Glomerular visceral epithelial cell (primary cell): Measurements from ENCODE around the gene RCN2.
"Not testable (repeated sequence)": the region's sequence is repeated elsewhere in the genome, so short reads cannot be mapped to it uniquely, and the experiment has no call there.

ENCODE experiments used
- DNase-seq: peaks from one replicate; pipeline ENCODE4 v3.0.0-alpha.2; 2016; ENCODE audit errors: extremely low spot score

RCN2 gene

GRCh38 chr15:76931397-76932134 lies at the start of gene RCN2:
TSS of gene RCN2 (plus strand) at chr15:76931749. CDS start at chr15:76931842, 93 bp downstream.
- DNase-seq: peak; percentile 96

GRCh38 chr15:76885212-76885611 lies 46.3 kb upstream of the RCN2 start:
- no peak for DNase-seq

GRCh38 chr15:76887280-76888141 lies 44.0 kb upstream of the RCN2 start:
- not testable (repeated sequence) for DNase-seq

GRCh38 chr15:76892836-76893235 lies 38.7 kb upstream of the RCN2 start:
- not testable (repeated sequence) for DNase-seq

- DNase-seq: no peak
Measured at GRCh38 chr15:76894174-76894573, 37.4 kb upstream of the RCN2 start.

GRCh38 chr15:76898102-76898501 lies 33.4 kb upstream of the RCN2 start:
- DNase-seq: no peak

GRCh38 chr15:76899176-76899930 lies 32.2 kb upstream of the RCN2 start:
- not testable (repeated sequence) for DNase-seq

GRCh38 chr15:76899931-76900310 lies 31.6 kb upstream of the RCN2 start:
- DNase-seq: not testable (repeated sequence)

- no peak for DNase-seq
Measured at GRCh38 chr15:76901965-76902364, 29.6 kb upstream of the RCN2 start.

- DNase-seq: peak; percentile 25
Measured at GRCh38 chr15:76903251-76903681, 28.3 kb upstream of the RCN2 start.

- peak; percentile 37 for DNase-seq
Measured at GRCh38 chr15:76904461-76905012, 27.0 kb upstream of the RCN2 start.

GRCh38 chr15:76905013-76905839 lies 26.3 kb upstream of the RCN2 start, which contains the start of gene SCAPER:
TSS of gene SCAPER (minus strand) at chr15:76905340. CDS start at chr15:76883817, 21,523 bp downstream.
- peak; percentile 88 for DNase-seq

- no peak for DNase-seq
Measured at GRCh38 chr15:76905855-76906254, 25.7 kb upstream of the RCN2 start.

- no peak for DNase-seq
Measured at GRCh38 chr15:76912430-76912829, 19.1 kb upstream of the RCN2 start.

GRCh38 chr15:76913737-76914136 lies 17.8 kb upstream of the RCN2 start:
- no peak for DNase-seq

- no peak for DNase-seq
Measured at GRCh38 chr15:76916369-76916768, 15.2 kb upstream of the RCN2 start.

- no peak for DNase-seq
Measured at GRCh38 chr15:76928201-76928600, 3.3 kb upstream of the RCN2 start.

GRCh38 chr15:76929011-76929760 lies 2.4 kb upstream of the RCN2 start:
- DNase-seq: no peak

GRCh38 chr15:76930831-76931396 lies 635 bp upstream of the RCN2 start:
- DNase-seq: no peak
